SKM-1 treated with dmso at 0.1 percent for 144 hours (cell line): ENCODE results near the gene CDH18.

Source experiments
- DNase-seq: peaks from one replicate; lab custom pipeline; 2025; ENCODE audit not compliant: unreplicated experiment; lab: John Stamatoyannopoulos, UW

Gene CDH18

GRCh38 chr5:19615071-19615470 lies 372.9 kb downstream of the CDH18 start:
- no peak for DNase-seq

GRCh38 chr5:19608444-19609002 lies 379.5 kb downstream of the CDH18 start:
- DNase-seq, result peak; percentile 11

- DNase-seq, result no peak
Measured at GRCh38 chr5:19605846-19606407, 382.1 kb downstream of the CDH18 start.

GRCh38 chr5:19584131-19584530 lies 403.9 kb downstream of the CDH18 start:
- DNase-seq, result no peak

GRCh38 chr5:19577882-19578281 lies 410.1 kb downstream of the CDH18 start:
- no peak for DNase-seq

- no peak for DNase-seq
Measured at GRCh38 chr5:19568004-19568403, 420.0 kb downstream of the CDH18 start.

- DNase-seq, result no peak
Measured at GRCh38 chr5:19565466-19565865, 422.5 kb downstream of the CDH18 start.

- no peak for DNase-seq
Measured at GRCh38 chr5:19564036-19564435, 424.0 kb downstream of the CDH18 start.

GRCh38 chr5:19555876-19556275 lies 432.1 kb downstream of the CDH18 start:
- no peak for DNase-seq

- no peak for DNase-seq
Measured at GRCh38 chr5:19555436-19555835, 432.6 kb downstream of the CDH18 start.

- no peak for DNase-seq
Measured at GRCh38 chr5:19554524-19554923, 433.5 kb downstream of the CDH18 start.

GRCh38 chr5:19547640-19548039 lies 440.4 kb downstream of the CDH18 start:
- DNase-seq, result no peak

- no peak for DNase-seq
Measured at GRCh38 chr5:19546521-19546920, 441.5 kb downstream of the CDH18 start.

- DNase-seq, result no peak
Measured at GRCh38 chr5:19538607-19539006, 449.4 kb downstream of the CDH18 start.

- no peak for DNase-seq
Measured at GRCh38 chr5:19536387-19536786, 451.6 kb downstream of the CDH18 start.

GRCh38 chr5:19534751-19535150 lies 453.2 kb downstream of the CDH18 start:
- no peak for DNase-seq

- DNase-seq, result no peak
Measured at GRCh38 chr5:19532936-19533335, 455.1 kb downstream of the CDH18 start.

GRCh38 chr5:19531374-19531952 lies 456.5 kb downstream of the CDH18 start:
- no peak for DNase-seq

- no peak for DNase-seq
Measured at GRCh38 chr5:19519448-19519847, 468.6 kb downstream of the CDH18 start.

- no peak for DNase-seq
Measured at GRCh38 chr5:19498852-19499251, 489.1 kb downstream of the CDH18 start.

GRCh38 chr5:19497229-19497815 lies 490.7 kb downstream of the CDH18 start:
- no peak for DNase-seq

- no peak for DNase-seq
Measured at GRCh38 chr5:19496056-19496455, 491.9 kb downstream of the CDH18 start.

GRCh38 chr5:19492861-19493260 lies 495.1 kb downstream of the CDH18 start:
- DNase-seq, result no peak
